Suprapubic skin (tissue), 4 donors: ENCODE data around the gene C10orf105. TPM values are rescaled to one million over a fixed set of nuclear protein-coding genes. Genes with fewer than 3 reads are reported as not detected.

Experiments
- DNase-seq, 2 donors: peaks; one replicate each; pipeline ENCODE4 v3.0.0-alpha.2; 2019; ENCODE audit warnings: low spot score in 2 of 2
- H3K27ac ChIP-seq: fragments of 200-600 bp; sonication (generic); one replicate; pipeline ENCODE4 v1.5.1; 2019
- H3K27me3 ChIP-seq: fragments of 200-600 bp; sonication (generic); one replicate; pipeline ENCODE4 v1.5.1; 2019
- H3K36me3 ChIP-seq: fragments of 200-600 bp; sonication (generic); one replicate; pipeline ENCODE4 v1.5.1; 2019
- H3K4me1 ChIP-seq: fragments of 200-600 bp; sonication (generic); one replicate; pipeline ENCODE4 v1.5.1; 2019
- H3K4me3 ChIP-seq: fragments of 200-600 bp; sonication (generic); one replicate; pipeline ENCODE4 v1.5.1; 2019; ENCODE audit warnings: mild to moderate bottlenecking
- H3K9me3 ChIP-seq: fragments of 200-600 bp; sonication (generic); one replicate; pipeline ENCODE4 v1.5.1; 2019
- EP300 ChIP-seq: sonication (generic); formaldehyde crosslinking; IDR thresholded peaks from one replicate; pipeline ENCODE4 v1.6.1; 2017; ENCODE audit warnings: antibody characterized with exemption
- POLR2A ChIP-seq, 2 donors: fragments of 450-650 bp; IDR thresholded peaks; one replicate each; pipeline ENCODE4 v1.6.1; 2017; ENCODE audit warnings: antibody characterized with exemption in 2 of 2, mild to moderate bottlenecking in 2 of 2, moderate library complexity in 2 of 2
- POLR2AphosphoS5 ChIP-seq, 3 donors: sonication (generic); formaldehyde crosslinking; IDR thresholded peaks; one replicate each; pipeline ENCODE4 v1.6.1; 2017; ENCODE audit warnings: antibody characterized with exemption in 3 of 3
- WGBS: methylation state at CpG from one replicate; pipeline ENCODE4 v1.1.5; 2018; 5-methylcytosine and 5-hydroxymethylcytosine counted together
- total RNA-seq, 4 donors: library from RNA; depleted of rRNA; stranded (reverse); fragments of >200 nt; gene quantifications; one replicate each; pipeline ENCODE4 v1.1.0, GENCODE V29; 2016
- TF ChIP-seq, protein P1 (sequence below), 2 donors: fragments of 200-600 bp in 1 of 2; fragments of 450-650 bp in 1 of 2; sonication (generic) in 1 of 2; IDR thresholded peaks; one replicate each; pipeline ENCODE4 v1.5.1; 2016 to 2019; ENCODE audit warnings: antibody characterized with exemption in 2 of 2, mild to moderate bottlenecking in 1 of 2, moderate library complexity in 1 of 2

Gene C10orf105
- total RNA-seq, 4 donors from 2014 or later, result 0.17 to 0.48 TPM; not detected in 2

DNA sequence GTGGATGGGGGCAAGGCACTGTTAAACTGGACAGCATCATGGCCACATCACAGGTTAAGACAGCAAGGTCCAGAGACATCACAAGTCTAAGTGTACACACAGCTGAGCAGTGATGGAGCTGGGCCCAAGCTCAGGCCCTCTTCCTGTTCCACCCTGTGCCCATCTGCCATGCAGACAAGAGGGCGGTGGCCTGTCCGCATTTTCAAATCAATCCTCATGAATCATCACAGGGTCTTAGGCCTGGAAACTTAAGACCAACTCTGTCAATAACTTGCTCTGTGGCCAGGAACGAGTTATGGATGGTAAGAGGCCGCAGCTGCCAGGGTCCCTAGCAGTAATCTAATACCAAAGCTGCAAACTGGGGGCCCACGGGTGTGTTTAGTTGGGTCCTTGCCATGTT, 3.2 kb downstream of the C10orf105 start:
- Histone ChIP-seq H3K4me3 (no peak overlapping the region), H3K36me3 (no peaks in the 10 kb centered on the region), H3K27me3 (no peaks in the 10 kb centered on the region), H3K9me3 (no peaks in the 10 kb centered on the region), H3K4me1 (peaks cover 70% of the 10 kb centered on the region), H3K27ac (no peak overlapping the region)
- WGBS, result 79% methylated on average over 3 of the region's 5 CpGs
- TF ChIP-seq EP300 (no peak), POLR2AphosphoS5 (IDR thresholded peaks at IDR 0.05) (no peak), POLR2A (IDR thresholded peaks at IDR 0.05) (no peak)
- TF ChIP-seq, protein P1, sequence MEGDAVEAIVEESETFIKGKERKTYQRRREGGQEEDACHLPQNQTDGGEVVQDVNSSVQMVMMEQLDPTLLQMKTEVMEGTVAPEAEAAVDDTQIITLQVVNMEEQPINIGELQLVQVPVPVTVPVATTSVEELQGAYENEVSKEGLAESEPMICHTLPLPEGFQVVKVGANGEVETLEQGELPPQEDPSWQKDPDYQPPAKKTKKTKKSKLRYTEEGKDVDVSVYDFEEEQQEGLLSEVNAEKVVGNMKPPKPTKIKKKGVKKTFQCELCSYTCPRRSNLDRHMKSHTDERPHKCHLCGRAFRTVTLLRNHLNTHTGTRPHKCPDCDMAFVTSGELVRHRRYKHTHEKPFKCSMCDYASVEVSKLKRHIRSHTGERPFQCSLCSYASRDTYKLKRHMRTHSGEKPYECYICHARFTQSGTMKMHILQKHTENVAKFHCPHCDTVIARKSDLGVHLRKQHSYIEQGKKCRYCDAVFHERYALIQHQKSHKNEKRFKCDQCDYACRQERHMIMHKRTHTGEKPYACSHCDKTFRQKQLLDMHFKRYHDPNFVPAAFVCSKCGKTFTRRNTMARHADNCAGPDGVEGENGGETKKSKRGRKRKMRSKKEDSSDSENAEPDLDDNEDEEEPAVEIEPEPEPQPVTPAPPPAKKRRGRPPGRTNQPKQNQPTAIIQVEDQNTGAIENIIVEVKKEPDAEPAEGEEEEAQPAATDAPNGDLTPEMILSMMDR (IDR thresholded peaks at IDR 0.05), result no peak
- DNase-seq, result no peak

- TF ChIP-seq EP300 (no peak), POLR2AphosphoS5 (IDR thresholded peaks at IDR 0.05) (no peak), POLR2A (IDR thresholded peaks at IDR 0.05) (no peak)
- TF ChIP-seq, protein P1 (IDR thresholded peaks at IDR 0.05), result no peak
- H3K36me3 ChIP-seq, result no peaks in the 10 kb centered on the region
- H3K4me1 ChIP-seq, result peaks cover 70% of the 10 kb centered on the region
- no peak overlapping the region for H3K27ac ChIP-seq
- no peak overlapping the region for H3K4me3 ChIP-seq
- no peaks in the 10 kb centered on the region for H3K27me3 ChIP-seq
- no peaks in the 10 kb centered on the region for H3K9me3 ChIP-seq
- DNase-seq, result peak in 1 of 2 donors; percentile 62
- 89% methylated on average over 10 of the region's 20 CpGs for WGBS
These were observed 3.7 kb downstream of the C10orf105 start for GRCh38 chr10:71715860-71716259.

DNA sequence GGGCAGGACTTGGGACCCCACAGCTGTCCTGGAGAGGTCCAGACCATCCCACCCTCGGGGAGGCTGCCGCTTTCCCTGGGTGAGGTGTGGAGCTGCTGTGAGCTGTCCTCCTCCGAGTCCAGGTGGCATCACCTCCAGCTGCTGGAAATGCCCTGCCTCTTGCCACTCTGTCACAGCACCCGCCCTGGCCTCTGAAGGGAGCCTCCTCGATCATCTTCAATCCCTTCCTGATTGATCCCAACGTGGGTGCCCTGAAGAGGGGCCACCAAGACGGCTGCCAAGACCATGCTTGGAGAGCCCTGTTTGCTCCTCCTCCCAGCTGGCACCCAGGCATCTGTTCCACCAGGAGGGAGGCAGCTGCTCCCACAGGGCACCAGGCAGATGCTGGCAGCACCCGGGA, 4.6 kb downstream of the C10orf105 start:
- Histone ChIP-seq H3K27ac (peak overlapping the region; percentile 94), H3K4me1 (peaks cover 70% of the 10 kb centered on the region), H3K36me3 (no peaks in the 10 kb centered on the region), H3K27me3 (no peaks in the 10 kb centered on the region), H3K9me3 (no peaks in the 10 kb centered on the region), H3K4me3 (no peak overlapping the region)
- 44% methylated on average over 6 of the region's 8 CpGs for WGBS
- peak in 1 of 2 donors; percentile 74 for DNase-seq
- no peak for TF ChIP-seq POLR2AphosphoS5 (IDR thresholded peaks at IDR 0.05)
- TF ChIP-seq EP300, result no peak
- TF ChIP-seq POLR2A (IDR thresholded peaks at IDR 0.05), result no peak
- TF ChIP-seq, protein P1 (IDR thresholded peaks at IDR 0.05), result no peak

DNA sequence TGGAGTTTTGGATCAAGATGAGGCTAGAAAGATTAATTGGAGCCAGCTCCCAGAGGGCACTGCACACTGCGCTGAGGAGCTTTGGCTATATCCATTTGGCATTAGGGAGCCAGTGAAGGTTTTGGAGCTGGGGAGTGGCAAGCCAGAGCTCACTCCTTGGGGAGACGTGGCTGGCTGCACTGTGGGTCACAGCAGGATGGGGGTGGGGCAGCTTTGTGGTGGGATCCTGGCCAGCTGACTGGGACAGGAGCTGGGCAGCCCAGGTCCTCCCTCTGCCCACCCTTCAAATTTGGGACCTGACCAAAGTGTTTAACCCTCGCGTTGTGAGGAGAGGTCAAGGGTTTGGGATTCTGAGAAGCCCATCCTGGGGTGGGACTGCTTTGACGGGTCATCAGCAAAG, 5.0 kb downstream of the C10orf105 start:
- TF ChIP-seq EP300 (no peak), POLR2AphosphoS5 (IDR thresholded peaks at IDR 0.05) (no peak), POLR2A (IDR thresholded peaks at IDR 0.05) (no peak)
- TF ChIP-seq, protein P1 (IDR thresholded peaks at IDR 0.05), result no peak
- H3K27me3 ChIP-seq, result no peaks in the 10 kb centered on the region
- no peak overlapping the region for H3K4me3 ChIP-seq
- H3K4me1 ChIP-seq, result peaks cover 70% of the 10 kb centered on the region
- peak overlapping the region; percentile 94 for H3K27ac ChIP-seq
- no peaks in the 10 kb centered on the region for H3K36me3 ChIP-seq
- 64% methylated on average over 5 of the region's 5 CpGs for WGBS
- DNase-seq, result peak in 1 of 2 donors; percentile 70
- H3K9me3 ChIP-seq, result no peaks in the 10 kb centered on the region

GRCh38 chr10:71714031-71714410, 5.6 kb downstream of the C10orf105 start:
- TF ChIP-seq POLR2A (IDR thresholded peaks at IDR 0.05) (no peak), EP300 (no peak), POLR2AphosphoS5 (IDR thresholded peaks at IDR 0.05) (no peak)
- TF ChIP-seq, protein P1 (IDR thresholded peaks at IDR 0.05), result no peak
- 26% methylated on average over 4 of the region's 4 CpGs for WGBS
- H3K4me3 ChIP-seq, result no peak overlapping the region

More at GRCh38 chr10:71714031-71714410, 5.6 kb downstream of the C10orf105 start:
- no peaks in the 10 kb centered on the region for H3K27me3 ChIP-seq
- no peaks in the 10 kb centered on the region for H3K36me3 ChIP-seq
- peak overlapping the region; percentile 94 for H3K27ac ChIP-seq
- peak in 1 of 2 donors; percentile 65 for DNase-seq
- peaks cover 64% of the 10 kb centered on the region for H3K4me1 ChIP-seq
- H3K9me3 ChIP-seq, result no peaks in the 10 kb centered on the region
